Retinal pigment epithelial cell (primary cell): ENCODE measurements around the gene PAPSS2.

Experiments
- DNase-seq: peaks from one replicate; pipeline ENCODE4 v3.0.0-alpha.2; 2010; ENCODE audit warnings: low read depth
- H3K4me3 ChIP-seq: 2 replicates; pipeline ENCODE4 v1.5.1; 2011; ENCODE audit warnings: mild to moderate bottlenecking, low read length, control low read depth, moderate library complexity
- CTCF ChIP-seq: conservative IDR thresholded peaks from 2 replicates; pipeline ENCODE4 v1.5.1; 2011; ENCODE audit warnings: low read depth, low read length, control low read depth, inconsistent platforms

Gene PAPSS2

DNA sequence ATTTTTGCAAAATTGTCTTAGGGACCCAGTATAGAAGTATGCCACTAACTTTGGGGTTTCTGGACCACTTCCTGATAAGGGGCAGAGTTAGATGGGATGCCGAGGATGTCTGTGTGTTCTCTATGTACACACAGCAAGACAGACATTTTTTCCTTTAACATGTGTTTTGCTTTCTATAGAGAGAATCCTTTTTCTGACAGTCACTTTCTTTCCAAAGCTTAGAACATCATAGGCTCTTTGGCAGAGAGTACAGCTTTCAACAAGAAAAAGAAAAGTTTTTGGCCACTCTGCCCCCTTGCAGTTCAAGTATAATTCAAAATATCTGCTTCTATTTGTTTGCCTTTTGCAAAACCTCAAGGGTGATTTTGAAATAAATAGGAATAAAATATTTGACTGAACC, 44.1 kb downstream of the PAPSS2 start:
- DNase-seq: no peak
- TF ChIP-seq CTCF: no peak
- no peak overlapping the region for H3K4me3 ChIP-seq

- no peak for DNase-seq
- H3K4me3 ChIP-seq: no peak overlapping the region
- no peak for TF ChIP-seq CTCF
Observed at GRCh38 chr10:87705339-87705738, 45.7 kb downstream of the PAPSS2 start.

GRCh38 chr10:87706731-87707130, 47.1 kb downstream of the PAPSS2 start:
- DNase-seq: no peak
- no peak overlapping the region for H3K4me3 ChIP-seq
- no peak for TF ChIP-seq CTCF

DNA sequence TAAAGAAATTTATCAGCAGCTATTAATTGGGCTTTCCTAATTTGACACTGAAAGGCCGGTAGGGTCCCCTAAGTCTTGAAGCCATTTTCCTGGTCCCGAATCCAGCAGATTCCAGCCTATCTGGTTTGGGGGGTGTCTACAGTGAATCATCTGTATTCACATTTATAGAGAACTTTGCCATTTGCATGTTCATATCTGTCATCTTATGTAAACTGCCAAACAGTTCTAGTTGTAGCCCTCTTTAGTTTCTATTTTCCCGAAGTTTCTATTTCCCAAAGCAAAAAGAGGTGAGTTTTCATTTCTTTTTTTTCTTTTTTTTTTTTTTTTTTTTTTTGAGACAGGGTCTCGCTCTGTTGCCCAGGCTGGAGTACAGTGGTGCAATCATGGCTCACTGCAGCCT, 47.6 kb downstream of the PAPSS2 start:
- no peak overlapping the region for H3K4me3 ChIP-seq
- no peak for TF ChIP-seq CTCF
- DNase-seq: no peak

DNA sequence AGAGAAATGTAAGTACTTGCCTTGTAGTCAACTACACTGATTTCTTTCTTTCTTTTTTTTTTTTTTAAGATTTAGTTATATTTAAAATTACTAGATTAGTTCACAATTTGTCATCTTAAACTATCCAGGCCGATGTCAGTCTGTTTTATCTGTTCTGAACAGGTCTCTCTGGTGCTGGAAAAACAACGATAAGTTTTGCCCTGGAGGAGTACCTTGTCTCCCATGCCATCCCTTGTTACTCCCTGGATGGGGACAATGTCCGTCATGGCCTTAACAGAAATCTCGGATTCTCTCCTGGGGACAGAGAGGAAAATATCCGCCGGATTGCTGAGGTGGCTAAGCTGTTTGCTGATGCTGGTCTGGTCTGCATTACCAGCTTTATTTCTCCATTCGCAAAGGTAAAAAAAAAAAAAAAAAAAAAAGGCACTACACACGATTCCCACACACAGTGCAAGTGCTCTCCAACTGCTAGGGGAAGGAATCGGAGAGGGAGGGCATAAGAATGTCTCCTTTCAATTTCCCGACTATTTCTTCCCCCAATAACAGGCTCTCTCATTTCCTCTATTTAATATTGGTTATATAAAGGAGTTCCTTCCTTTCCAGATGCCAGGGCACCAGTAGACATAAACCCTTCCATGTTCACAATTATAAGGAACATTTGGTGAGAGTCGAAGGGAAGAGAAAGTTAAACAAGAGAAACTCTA, 53.4 kb downstream of the PAPSS2 start:
- DNase-seq: no peak
- no peak for TF ChIP-seq CTCF
- no peak overlapping the region for H3K4me3 ChIP-seq

DNA sequence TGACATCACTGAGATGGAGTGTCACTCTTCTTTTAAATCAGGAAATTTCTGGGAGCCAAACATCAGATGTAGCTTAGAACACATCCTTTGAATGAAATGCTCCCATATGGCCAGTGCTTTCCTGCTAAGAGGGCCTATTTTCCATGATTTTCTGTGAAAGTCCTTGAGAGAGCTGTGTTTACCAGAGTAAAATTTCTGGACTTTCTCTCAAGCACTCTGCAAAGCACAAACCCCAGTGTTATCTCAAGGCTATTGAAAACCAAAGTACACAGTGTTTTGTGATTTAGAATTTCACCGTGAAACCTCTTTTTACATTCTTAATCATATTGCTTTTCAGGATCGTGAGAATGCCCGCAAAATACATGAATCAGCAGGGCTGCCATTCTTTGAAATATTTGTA, 54.0 kb downstream of the PAPSS2 start:
- no peak overlapping the region for H3K4me3 ChIP-seq
- no peak for DNase-seq
- no peak for TF ChIP-seq CTCF

DNA sequence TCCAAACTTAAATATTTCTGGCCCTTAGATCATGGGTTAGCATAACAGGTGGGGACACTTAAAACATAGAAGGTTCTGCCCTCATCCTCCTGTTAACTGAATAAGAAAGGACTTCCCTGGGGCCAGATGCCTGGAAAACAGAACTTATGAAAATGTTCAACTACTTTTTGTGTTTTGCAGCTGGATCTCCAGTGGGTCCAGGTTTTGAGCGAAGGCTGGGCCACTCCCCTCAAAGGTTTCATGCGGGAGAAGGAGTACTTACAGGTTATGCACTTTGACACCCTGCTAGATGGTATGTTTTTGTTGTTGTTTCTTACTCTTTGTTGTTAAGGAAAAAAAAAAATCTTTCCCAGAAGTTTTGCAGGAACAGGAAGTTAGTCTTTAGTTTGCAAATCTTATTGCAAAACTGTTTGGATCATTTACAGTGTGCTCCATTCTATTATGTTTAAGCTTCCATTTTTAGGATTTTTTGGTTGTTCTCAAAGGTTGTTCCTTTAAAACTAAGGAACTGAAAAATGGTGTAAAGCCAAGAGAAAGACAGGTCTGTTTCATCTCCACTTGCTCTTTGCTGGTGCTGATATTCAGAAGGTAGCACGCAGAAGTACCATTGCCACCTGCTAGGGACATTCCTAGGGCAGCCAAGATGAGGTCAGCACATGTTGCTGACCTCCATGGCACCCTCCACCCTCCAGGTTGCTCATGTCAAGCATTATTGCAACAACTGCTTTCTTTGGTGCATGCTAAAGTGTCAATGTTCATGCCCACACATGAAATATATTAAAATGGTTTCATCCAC, 56.1 kb downstream of the PAPSS2 start:
- H3K4me3 ChIP-seq: no peak overlapping the region
- no peak for TF ChIP-seq CTCF
- DNase-seq: no peak
